Stomach (tissue), 9 donors: Measurements from ENCODE around the gene CD200. TPM values are rescaled to one million over a fixed set of nuclear protein-coding genes. Genes with fewer than 3 reads are reported as not detected.

Experiments used
- DNase-seq, 2 donors: peaks; one replicate each; pipeline versions ENCODE4 v3.0.0 to v3.0.0-alpha.2; 2013 to 2019
- H3K27ac ChIP-seq, 5 donors: fragments of 200-600 bp in 4 of 5; sonication (generic) in 4 of 5; one replicate each; pipeline ENCODE4 v1.5.1; 2013 to 2019; ENCODE audit warnings: mild to moderate bottlenecking in 1 of 5, moderate library complexity in 1 of 5
- H3K27me3 ChIP-seq, 3 donors: fragments of 200-600 bp; sonication (generic); one replicate each; pipeline ENCODE4 v1.5.1; 2017 to 2019; ENCODE audit warnings: mixed run types in 1 of 3
- H3K36me3 ChIP-seq, 4 donors: fragments of 200-600 bp; sonication (generic); 1 replicate in 3 of 4; 2 replicates in 1 of 4; pipeline ENCODE4 v1.5.1; 2016 to 2019
- H3K4me1 ChIP-seq, 4 donors: fragments of 200-600 bp; sonication (generic); one replicate each; pipeline ENCODE4 v1.5.1; 2016 to 2019
- H3K4me3 ChIP-seq, 4 donors: fragments of 200-600 bp; sonication (generic) in 3 of 4; one replicate each; pipeline ENCODE4 v1.5.1; 2016 to 2019; ENCODE audit warnings: mild to moderate bottlenecking in 1 of 4
- H3K9me3 ChIP-seq, 4 donors: fragments of 200-600 bp; sonication (generic); one replicate each; pipeline ENCODE4 v1.5.1; 2016 to 2019
- EP300 ChIP-seq: sonication (generic); formaldehyde crosslinking; IDR thresholded peaks from one replicate; pipeline ENCODE4 v1.6.1; 2017; ENCODE audit warnings: antibody characterized with exemption
- POLR2A ChIP-seq, 4 donors: fragments of 450-650 bp; IDR thresholded peaks; one replicate each; pipeline ENCODE4 v1.6.1; 2016; ENCODE audit warnings: antibody characterized with exemption in 4 of 4, control low read depth in 2 of 4, mild to moderate bottlenecking in 1 of 4, moderate library complexity in 1 of 4
- POLR2AphosphoS5 ChIP-seq, 3 donors: sonication (generic); formaldehyde crosslinking; IDR thresholded peaks; one replicate each; pipeline ENCODE4 v1.6.1; 2016; ENCODE audit warnings: antibody characterized with exemption in 3 of 3
- WGBS, 5 donors: extraction: QIAGEN DNeasy Blood & Tissue Kit in 3 of 5; methylation state at CpG; one replicate each; pipeline versions ENCODE4 v1.1.5 to v1.1.7; 2013 to 2018; 5-methylcytosine and 5-hydroxymethylcytosine counted together
- intact Hi-C: fragments of 100-400 bp; cut with DNase I; formaldehyde crosslinking; loops from one replicate; pipeline ENCODE4 v1.15.1; 2023; ENCODE audit warnings: low total_unique reads
- polyA plus RNA-seq, 3 donors: library from polyadenylated mRNA; stranded (reverse); fragments of 200-250 nt; gene quantifications; one replicate each; pipeline ENCODE4 v1.2.3, GENCODE V29; 2013
- total RNA-seq, 5 donors: library from RNA; depleted of rRNA; stranded (reverse); fragments of >200 nt; gene quantifications; one replicate each; pipeline versions ENCODE4 v1.1.0 to v1.2.3, GENCODE V29; 2014 to 2016
- TF ChIP-seq, protein P1 (sequence below), 7 experiments: fragments of 450-650 bp in 4 of 7; fragments of 200-600 bp in 3 of 7; sonication (generic) in 3 of 7; IDR thresholded peaks; one replicate each; pipeline ENCODE4 v1.5.1; 2016 to 2019; ENCODE audit warnings: antibody characterized with exemption in 7 of 7, control low read depth in 2 of 7, mild to moderate bottlenecking in 1 of 7
- donor health status: healthy with polysubstance abuse.
- donor health status: Bipolar disorder and iron deficiency.
- donor health status: healthy.

CD200 gene
- total and polyA plus RNA-seq, 8 donors: 2.2 to 50.0 (median 5.0) TPM

- H3K27ac ChIP-seq: peak overlapping the region in 1 of 5 donors; percentile 16
- H3K9me3 ChIP-seq: no peaks in the 10 kb centered on the region
- peaks cover 0 to 18% (median 9%) of the 10 kb centered on the region in 4 donors for H3K4me1 ChIP-seq
- no peaks in the 10 kb centered on the region for H3K36me3 ChIP-seq
- TF ChIP-seq, protein P1, sequence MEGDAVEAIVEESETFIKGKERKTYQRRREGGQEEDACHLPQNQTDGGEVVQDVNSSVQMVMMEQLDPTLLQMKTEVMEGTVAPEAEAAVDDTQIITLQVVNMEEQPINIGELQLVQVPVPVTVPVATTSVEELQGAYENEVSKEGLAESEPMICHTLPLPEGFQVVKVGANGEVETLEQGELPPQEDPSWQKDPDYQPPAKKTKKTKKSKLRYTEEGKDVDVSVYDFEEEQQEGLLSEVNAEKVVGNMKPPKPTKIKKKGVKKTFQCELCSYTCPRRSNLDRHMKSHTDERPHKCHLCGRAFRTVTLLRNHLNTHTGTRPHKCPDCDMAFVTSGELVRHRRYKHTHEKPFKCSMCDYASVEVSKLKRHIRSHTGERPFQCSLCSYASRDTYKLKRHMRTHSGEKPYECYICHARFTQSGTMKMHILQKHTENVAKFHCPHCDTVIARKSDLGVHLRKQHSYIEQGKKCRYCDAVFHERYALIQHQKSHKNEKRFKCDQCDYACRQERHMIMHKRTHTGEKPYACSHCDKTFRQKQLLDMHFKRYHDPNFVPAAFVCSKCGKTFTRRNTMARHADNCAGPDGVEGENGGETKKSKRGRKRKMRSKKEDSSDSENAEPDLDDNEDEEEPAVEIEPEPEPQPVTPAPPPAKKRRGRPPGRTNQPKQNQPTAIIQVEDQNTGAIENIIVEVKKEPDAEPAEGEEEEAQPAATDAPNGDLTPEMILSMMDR (IDR thresholded peaks at IDR 0.05): no peak
- TF ChIP-seq EP300 (no peak), POLR2A (IDR thresholded peaks at IDR 0.05) (no peak), POLR2AphosphoS5 (IDR thresholded peaks at IDR 0.05) (no peak)
- H3K27me3 ChIP-seq: no peaks in the 10 kb centered on the region
- intact Hi-C loops: no loop called here
- H3K4me3 ChIP-seq: no peak overlapping the region
- DNase-seq: no peak
These were observed 35.2 kb upstream of the CD200 start for GRCh38 chr3:112297714-112298113.

DNA sequence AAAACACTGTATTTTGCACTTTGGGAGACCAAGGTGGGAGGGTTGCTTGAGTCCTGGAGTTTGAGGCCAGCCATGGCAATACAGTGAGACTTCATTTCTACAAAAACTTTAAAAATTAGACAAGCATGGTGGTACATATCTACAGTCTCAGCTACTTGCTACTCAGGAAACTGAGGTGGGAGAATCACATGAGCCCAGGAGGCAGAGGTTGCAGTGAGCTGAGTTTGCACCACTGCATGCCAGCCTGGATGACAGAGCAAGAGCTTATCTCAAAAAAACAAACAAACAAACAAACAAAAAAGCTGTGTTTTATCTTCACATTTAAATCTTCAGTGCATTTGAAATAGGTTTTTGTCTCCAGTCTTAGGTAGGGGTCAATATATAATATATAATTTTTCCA lies 34.2 kb upstream of the CD200 start:
- intact Hi-C loops: no loop called here

GRCh38 chr3:112302150-112302830 lies 30.7 kb upstream of the CD200 start:
- intact Hi-C loops: no loop called here
- Histone ChIP-seq H3K4me3 (peak overlapping the region; percentile 43 to 49 (median 47)), H3K27ac (no peak overlapping the region), H3K4me1 (peaks cover 14 to 37% (median 30%) of the 10 kb centered on the region in 4 donors), H3K9me3 (no peaks in the 10 kb centered on the region), H3K36me3 (no peaks in the 10 kb centered on the region), H3K27me3 (no peaks in the 10 kb centered on the region)
- WGBS, 5 donors: 83 to 90% (median 87%) methylated on average over 11 of the region's 11 CpGs
- TF ChIP-seq POLR2A (IDR thresholded peaks at IDR 0.05): no peak
- no peak for TF ChIP-seq POLR2AphosphoS5 (IDR thresholded peaks at IDR 0.05)
- TF ChIP-seq, protein P1 (IDR thresholded peaks at IDR 0.05): no peak
- no peak for TF ChIP-seq EP300
- peak in 1 of 2 donors; percentile 48 for DNase-seq

More for the DNA sequence above, 34.2 kb upstream of the CD200 start:
- Histone ChIP-seq H3K36me3 (no peaks in the 10 kb centered on the region), H3K27me3 (no peaks in the 10 kb centered on the region), H3K4me1 (peaks cover 0 to 26% (median 14%) of the 10 kb centered on the region in 4 donors), H3K4me3 (no peak overlapping the region), H3K9me3 (no peaks in the 10 kb centered on the region), H3K27ac (no peak overlapping the region)
- TF ChIP-seq, protein P1 (IDR thresholded peaks at IDR 0.05): no peak
- TF ChIP-seq POLR2AphosphoS5 (IDR thresholded peaks at IDR 0.05): no peak
- no peak for TF ChIP-seq POLR2A (IDR thresholded peaks at IDR 0.05)
- TF ChIP-seq EP300: no peak
- DNase-seq: no peak

DNA sequence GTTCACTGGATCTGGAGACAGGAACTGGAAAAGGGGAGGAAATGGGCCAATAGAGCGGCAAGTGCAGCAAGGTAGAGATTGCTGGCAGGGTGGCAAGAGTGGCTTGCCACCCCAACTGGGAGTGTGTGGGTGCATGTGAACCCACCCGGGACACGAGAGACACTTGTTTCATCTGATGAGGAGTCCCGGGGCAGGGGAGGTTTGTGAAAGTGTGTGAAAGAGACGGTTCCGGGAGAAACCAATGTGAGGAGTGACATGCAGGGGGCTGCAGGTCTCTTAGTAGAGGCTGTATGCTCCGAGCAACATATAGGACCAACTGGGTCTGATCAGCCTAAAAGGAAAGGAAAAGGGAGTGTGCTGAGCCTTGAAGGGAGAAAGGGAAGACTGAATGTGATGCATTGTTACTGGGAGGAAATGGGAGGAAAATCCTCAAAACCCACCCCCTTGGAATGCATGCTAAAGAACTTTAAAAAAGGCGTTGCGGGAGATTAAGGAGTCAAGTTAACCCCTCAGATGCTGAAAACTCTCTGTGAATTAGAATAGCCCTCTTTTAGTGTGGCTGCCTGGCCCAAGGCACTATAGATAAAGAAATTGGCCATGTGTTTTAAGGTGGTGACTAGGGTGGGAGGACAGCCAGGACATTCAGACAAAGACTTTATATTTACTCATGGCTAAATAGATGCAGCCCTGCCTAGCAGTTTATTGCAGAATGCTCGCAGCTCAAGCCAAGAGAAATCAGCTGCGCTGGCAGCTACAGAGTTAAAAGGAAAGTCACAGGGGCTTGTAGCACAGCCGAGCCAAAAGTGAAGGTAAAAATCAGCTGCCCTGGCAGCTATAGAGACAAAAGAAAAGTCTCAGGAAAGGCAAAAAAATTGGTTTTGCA lies 29.8 kb upstream of the CD200 start:
- 38 to 46% (median 39%) methylated on average over 12 of the region's 12 CpGs for WGBS, 5 donors
- Histone ChIP-seq H3K36me3 (no peaks in the 10 kb centered on the region), H3K27ac (peak overlapping the region in 4 of 5 donors; percentile 5 to 64 (median 28)), H3K4me3 (peak overlapping the region; percentile 43 to 49 (median 47)), H3K27me3 (no peaks in the 10 kb centered on the region), H3K9me3 (no peaks in the 10 kb centered on the region), H3K4me1 (peaks cover 14 to 30% (median 26%) of the 10 kb centered on the region in 4 donors)
- TF ChIP-seq EP300 (no peak), POLR2A (IDR thresholded peaks at IDR 0.05) (no peak), POLR2AphosphoS5 (IDR thresholded peaks at IDR 0.05) (no peak)
- TF ChIP-seq, protein P1 (IDR thresholded peaks at IDR 0.05): no peak
- peak in 1 of 2 donors; percentile 46 for DNase-seq
- intact Hi-C loops: no loop called here
